GM23338 (cell line): ENCODE results near the gene REEP1. TPM values are rescaled to one million over a fixed set of nuclear protein-coding genes. Genes with fewer than 3 reads are reported as not detected.

Experiments
- ATAC-seq: fragments of 200-7000 bp; cut with Tn5 transposase; 3 replicates; pipeline ENCODE4 v1.9.1; 2020
- DNase-seq: peaks from one replicate; pipeline ENCODE4 v3.0.0-alpha.2; 2015; ENCODE audit warnings: low spot score
- H2AFZ ChIP-seq: fragments of 200-600 bp; sonication (generic); 2 replicates; pipeline ENCODE4 v1.8.0; 2016; ENCODE audit warnings: antibody characterized with exemption, mild to moderate bottlenecking, moderate library complexity
- H3F3A ChIP-seq: fragments of 200-600 bp; sonication (generic); replicated peaks from 2 replicates; pipeline ENCODE4 v1.8.0; 2017; ENCODE audit warnings: antibody characterized with exemption, mixed run types, low read depth
- H3K27ac ChIP-seq: fragments of 200-600 bp; sonication (generic); 2 replicates; pipeline ENCODE4 v1.6.1; 2016; ENCODE audit warnings: low read depth
- H3K27me3 ChIP-seq: fragments of 200-600 bp; sonication (generic); 2 replicates; pipeline ENCODE4 v1.8.0; 2016; ENCODE audit warnings: mild to moderate bottlenecking, mixed run types, moderate library complexity; ENCODE audit not compliant: insufficient read depth
- H3K36me3 ChIP-seq: fragments of 200-600 bp; sonication (generic); 2 replicates; pipeline ENCODE4 v1.8.0; 2016; ENCODE audit warnings: mild to moderate bottlenecking; ENCODE audit not compliant: insufficient read depth
- H3K4me1 ChIP-seq: fragments of 200-600 bp; sonication (generic); 2 replicates; pipeline ENCODE4 v1.8.0; 2016; ENCODE audit warnings: mild to moderate bottlenecking, moderate library complexity; ENCODE audit not compliant: insufficient read depth
- H3K4me2 ChIP-seq: fragments of 200-600 bp; sonication (generic); 2 replicates; pipeline ENCODE4 v1.7.1; 2017; ENCODE audit warnings: mixed run types
- H3K4me3 ChIP-seq: fragments of 200-600 bp; sonication (generic); 2 replicates; pipeline ENCODE4 v1.6.1; 2016; ENCODE audit warnings: mixed run types
- H3K79me2 ChIP-seq: fragments of 200-600 bp; sonication (generic); replicated peaks from 2 replicates; pipeline ENCODE4 v1.8.0; 2017; ENCODE audit warnings: mild to moderate bottlenecking; ENCODE audit not compliant: insufficient read depth
- H3K9me2 ChIP-seq: fragments of 200-600 bp; sonication (generic); 2 replicates; pipeline ENCODE4 v1.8.0; 2017; ENCODE audit not compliant: insufficient read depth
- H4K20me1 ChIP-seq: fragments of 200-600 bp; sonication (generic); replicated peaks from 2 replicates; pipeline ENCODE4 v1.8.0; 2017; ENCODE audit warnings: mild to moderate bottlenecking; ENCODE audit not compliant: insufficient read depth
- H3K27ac Mint-ChIP-seq: 2 replicates; pipeline ENCODE4 v1.8.0; 2020; ENCODE audit warnings: inconsistent platforms, mild to moderate bottlenecking, moderate library complexity, mixed read lengths
- H3K27me3 Mint-ChIP-seq: 3 replicates; pipeline ENCODE4 v1.8.0; 2022; ENCODE audit warnings: low read depth, mild to moderate bottlenecking, moderate library complexity, mixed read lengths, inconsistent platforms; ENCODE audit not compliant: insufficient read depth, poor library complexity
- H3K36me3 Mint-ChIP-seq: 3 replicates; pipeline ENCODE4 v1.8.0; 2021; ENCODE audit warnings: low read depth, mild to moderate bottlenecking, inconsistent platforms, moderate library complexity, mixed read lengths
- H3K4me1 Mint-ChIP-seq: 3 replicates; pipeline ENCODE4 v1.8.0; 2020; ENCODE audit warnings: mild to moderate bottlenecking, inconsistent platforms, mixed read lengths
- H3K4me3 Mint-ChIP-seq: 3 replicates; pipeline ENCODE4 v1.8.0; 2021; ENCODE audit warnings: moderate library complexity, mild to moderate bottlenecking, inconsistent platforms, mixed read lengths
- H3K9me3 Mint-ChIP-seq: 3 replicates; pipeline ENCODE4 v1.8.0; 2020; ENCODE audit warnings: moderate library complexity, mild to moderate bottlenecking, inconsistent platforms, mixed read lengths
- CREB1 ChIP-seq: fragments of 250-450 bp; sonication (Bioruptor Pico); IDR thresholded peaks from 2 replicates; pipeline ENCODE4 v1.5.0; 2020; ENCODE audit warnings: low read depth, mild to moderate bottlenecking, moderate library complexity
- ETS1 ChIP-seq: IDR thresholded peaks from 2 replicates; pipeline ENCODE4 v1.6.1; 2016; ENCODE audit warnings: antibody characterized with exemption
- EZH2 ChIP-seq: fragments of 200-600 bp; sonication (generic); IDR thresholded peaks from one replicate; pipeline ENCODE4 v1.8.0; 2017; ENCODE audit warnings: antibody characterized with exemption, mild to moderate bottlenecking, low read depth; ENCODE audit not compliant: unreplicated experiment
- EZH2phosphoT487 ChIP-seq: fragments of 200-600 bp; sonication (generic); IDR thresholded peaks from one replicate; pipeline ENCODE4 v1.8.1; 2018; ENCODE audit warnings: antibody characterized with exemption; ENCODE audit not compliant: unreplicated experiment
- JUNB ChIP-seq: IDR thresholded peaks from one replicate; pipeline ENCODE4 v1.6.1; 2016; ENCODE audit warnings: antibody characterized with exemption; ENCODE audit not compliant: unreplicated experiment
- NANOG ChIP-seq: IDR thresholded peaks from 2 replicates; pipeline ENCODE4 v1.6.1; 2016; ENCODE audit warnings: antibody characterized with exemption, borderline replicate concordance
- POLR2AphosphoS5 ChIP-seq: IDR thresholded peaks from 2 replicates; pipeline ENCODE4 v1.6.1; 2016; ENCODE audit warnings: antibody characterized with exemption, low read depth
- REST ChIP-seq: IDR thresholded peaks from one replicate; pipeline ENCODE4 v1.6.1; 2018; ENCODE audit warnings: antibody characterized with exemption; ENCODE audit not compliant: unreplicated experiment
- ZNF114 ChIP-seq: fragments of 250-450 bp; sonication (Bioruptor Pico); IDR thresholded peaks from 2 replicates; pipeline ENCODE4 v1.5.0; 2020; ENCODE audit warnings: mild to moderate bottlenecking, moderate library complexity
- ZNF331 ChIP-seq: fragments of 250-450 bp; sonication (Bioruptor Pico); IDR thresholded peaks from 2 replicates; pipeline ENCODE4 v1.5.0; 2020; ENCODE audit warnings: low read depth, mild to moderate bottlenecking, moderate library complexity
- ZNF462 ChIP-seq: fragments of 250-450 bp; sonication (Bioruptor Pico); IDR thresholded peaks from 2 replicates; pipeline ENCODE4 v1.5.0; 2020; ENCODE audit warnings: mild to moderate bottlenecking, moderate library complexity
- polyA plus RNA-seq: library from polyadenylated mRNA; unstranded; fragments of >200 nt; fragmentation: Nextera tagmentation; extraction: Ambion mirVana; gene quantifications from 2 replicates; pipeline ENCODE4 v1.2.1, GENCODE V29; 2016
- total RNA-seq: library from RNA; depleted of rRNA; stranded (reverse); fragments of >200 nt; shearing (Covaris generic); gene quantifications from 2 replicates; pipeline ENCODE4 v1.2.3, GENCODE V29; 2014

Gene REEP1
- total and polyA plus RNA-seq, 2 experiments from 2014 or later, result 1.6 to 1.8 TPM

GRCh38 chr2:86213699-86214502 lies 123.5 kb downstream of the REEP1 start:
- Histone ChIP-seq H4K20me1 (no peaks in the 10 kb centered on the region), H3K4me3 (no peak overlapping the region), H3F3A (0 out of 2 replicates have a peak, but pooled peaks cover 2% of the 10 kb centered on the region), H3K9me2 (no peaks in the 10 kb centered on the region), H3K79me2 (no peaks in the 10 kb centered on the region), H3K27ac (no peak overlapping the region), H3K36me3 (peaks cover 12% of the 10 kb centered on the region), H3K4me1 (no peaks in the 10 kb centered on the region), H3K27me3 (no peaks in the 10 kb centered on the region), H3K4me2 (no peak overlapping the region), H2AFZ (no peak overlapping the region)
- Mint-ChIP-seq H3K9me3 (no peaks in the 10 kb centered on the region), H3K36me3 (peaks cover 39% of the 10 kb centered on the region), H3K27ac (no peak overlapping the region), H3K27me3 (peaks cover 3% of the 10 kb centered on the region), H3K4me3 (no peak overlapping the region), H3K4me1 (peaks cover 9% of the 10 kb centered on the region; the same call in 1 of the 3 replicates)
- ATAC-seq, result no peak
- no peak for TF ChIP-seq NANOG
- no peak for TF ChIP-seq POLR2AphosphoS5
- no peak for TF ChIP-seq REST
- no peak for TF ChIP-seq ZNF114
- no peak for TF ChIP-seq ZNF462 (CRISPR knock-in tag)
- no peak for TF ChIP-seq EZH2phosphoT487
- no peak for TF ChIP-seq CREB1 (CRISPR knock-in tag)
- TF ChIP-seq ZNF331, result no peak
- no peak for TF ChIP-seq ETS1
- TF ChIP-seq JUNB, result no peak
- TF ChIP-seq EZH2, result no peak
- no peak for DNase-seq
